ENCODE data around the gene SORBS2.

GRCh38 chr4:185708348-185708747, 103.6 kb downstream of the SORBS2 start:
- TF ChIP-seq CTCF (IDR thresholded peaks at IDR 0.05) = no peak
- no peak for TF ChIP-seq POLR2A (IDR thresholded peaks at IDR 0.05)
